ENCODE results near the gene LPO.

DNA sequence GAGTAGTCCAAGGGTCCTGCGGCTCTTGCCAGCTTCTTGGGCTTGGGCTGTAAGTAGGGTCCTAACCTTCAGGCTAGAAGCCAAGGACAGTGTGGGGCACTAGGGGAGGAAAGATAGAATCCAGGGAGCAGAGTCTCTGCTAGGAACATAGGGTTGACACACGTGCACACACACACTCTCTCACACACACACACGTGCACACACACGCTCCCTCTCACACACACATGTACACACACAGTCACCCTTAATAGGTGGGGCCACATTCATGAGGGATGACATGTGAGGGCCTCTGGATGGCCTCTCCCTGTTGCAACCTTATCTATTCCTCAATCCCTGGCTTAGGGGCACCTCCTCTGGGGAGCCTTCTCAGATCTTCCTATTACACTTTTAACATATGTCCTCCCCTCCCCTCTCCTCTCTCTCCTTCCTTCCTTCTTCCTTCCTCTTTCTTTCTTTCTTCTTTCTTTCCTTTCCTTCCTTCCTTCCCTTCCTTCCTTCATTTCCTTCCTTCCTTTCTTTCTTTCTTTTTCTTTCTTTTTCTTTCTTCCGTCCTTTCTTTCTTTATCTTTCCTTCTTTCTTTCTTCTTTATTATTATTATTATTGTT is 42.8 kb upstream of the LPO start:
- TF ChIP-seq POLR2A (IDR thresholded peaks at IDR 0.05; ENCODE audit: low read depth, low read length): no peak
- TF ChIP-seq POLR2AphosphoS5 (IDR thresholded peaks at IDR 0.05; ENCODE audit: low read depth, low read length): no peak
- no peak for TF ChIP-seq TAF1 (IDR thresholded peaks at IDR 0.05; ENCODE audit: borderline replicate concordance, low read depth, low read length)
